GM19351 (cell line): ENCODE measurements around the gene ANO3.

Experiments
- ATAC-seq: cut with Tn5 transposase; IDR thresholded peaks from one replicate; pipeline ENCODE4 v1.9.1; 2021; ENCODE audit warnings: mild to moderate bottlenecking, moderate library complexity; ENCODE audit not compliant: unreplicated experiment

The ANO3 gene

GRCh38 chr11:26700574-26701235 is 368.8 kb downstream of the ANO3 start:
- ATAC-seq: no peak

GRCh38 chr11:26702406-26702805 is 370.5 kb downstream of the ANO3 start:
- ATAC-seq: no peak

GRCh38 chr11:26703411-26704191 is 371.7 kb downstream of the ANO3 start:
- no peak for ATAC-seq

GRCh38 chr11:26704249-26704648 is 372.3 kb downstream of the ANO3 start:
- no peak for ATAC-seq

GRCh38 chr11:26706181-26706580 is 374.3 kb downstream of the ANO3 start:
- ATAC-seq: no peak

- no peak for ATAC-seq
Measured at GRCh38 chr11:26708736-26709456, 377.0 kb downstream of the ANO3 start.

GRCh38 chr11:26710489-26710888 is 378.6 kb downstream of the ANO3 start:
- no peak for ATAC-seq

- ATAC-seq: no peak
Measured at GRCh38 chr11:26712497-26712896, 380.6 kb downstream of the ANO3 start.
